Stimulated activated CD4-positive, alpha-beta T cell treated with anti-CD3 and anti-CD28 coated beads, TNF-alpha, amount 100 ng/mL, for 24 hours (primary cell): Measurements from ENCODE around the gene PANK2.
A peak's percentile ranks its signal among the peaks of the same experiment; 100 is the strongest.

ENCODE experiments used
- DNase-seq, 3 experiments: peaks; one replicate each; pipeline ENCODE4 v3.0.0-alpha.2; 2020; ENCODE audit warnings: low read depth in 3 of 3

PANK2 gene

DNA sequence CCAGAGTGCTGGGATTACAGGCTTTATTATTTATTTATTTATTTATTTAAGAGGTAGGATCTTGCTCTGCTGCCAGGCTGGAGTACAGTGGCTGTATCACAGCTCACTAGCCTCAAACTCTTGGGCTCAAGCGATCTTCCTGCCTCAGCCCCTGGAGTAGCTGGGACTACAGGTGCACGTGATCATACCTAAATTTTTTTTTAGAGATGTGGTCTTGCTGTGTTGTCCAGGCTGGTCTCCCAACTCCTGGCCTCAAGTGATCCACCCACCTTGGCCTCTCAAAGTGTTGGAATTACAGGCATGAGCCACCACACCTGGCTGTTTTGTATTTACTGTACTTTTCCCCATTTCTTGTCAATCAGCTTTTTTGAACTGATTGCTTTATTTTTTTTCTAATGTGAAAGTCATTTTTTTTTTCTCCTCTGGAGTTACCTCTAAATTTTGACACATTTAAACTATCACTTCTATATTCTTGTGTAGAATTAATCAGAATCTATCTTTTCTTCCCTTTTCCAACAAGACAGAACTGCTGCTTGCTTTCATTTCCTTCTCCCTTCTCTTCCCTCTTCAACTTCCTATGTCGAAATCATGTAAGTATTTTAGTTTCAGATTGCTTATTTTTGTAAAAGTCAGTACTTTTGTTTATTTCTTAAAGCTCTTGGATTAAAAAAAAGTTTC lies 12.0 kb downstream of the PANK2 start:
- no peak for DNase-seq

DNA sequence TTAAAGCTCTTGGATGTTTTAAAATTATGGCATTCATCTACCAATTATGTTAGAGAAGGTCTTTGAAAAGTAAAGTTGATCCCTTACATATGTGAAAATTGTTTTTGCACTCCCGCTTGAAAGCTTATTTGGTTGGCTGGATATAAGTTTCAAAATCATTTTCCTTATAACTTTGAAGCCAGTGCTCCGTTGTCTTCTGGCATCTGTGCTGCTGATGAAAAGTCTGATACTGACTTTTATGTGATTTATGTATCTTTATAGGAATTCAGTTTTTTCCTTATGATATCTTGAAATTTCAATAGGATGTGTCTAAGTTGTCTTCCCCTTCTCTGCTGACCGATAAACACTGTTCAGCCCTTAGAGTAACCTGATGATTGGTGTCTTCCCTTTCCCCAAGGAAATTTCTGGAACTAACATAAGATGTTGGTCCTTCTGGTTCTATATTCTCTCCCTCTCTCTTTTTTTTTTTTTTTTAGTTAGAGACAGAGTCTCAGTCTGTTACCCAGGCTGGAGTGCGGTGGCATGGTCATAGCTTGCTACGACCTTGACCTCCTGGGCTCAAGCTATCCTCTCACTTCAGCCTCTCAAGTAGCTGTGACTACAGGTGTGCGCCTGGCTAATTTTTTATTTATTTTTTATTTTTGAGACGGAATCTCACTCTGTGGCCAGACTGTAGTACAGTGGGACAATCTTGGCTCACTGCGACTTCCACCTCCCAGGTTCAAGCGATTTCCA lies 12.7 kb downstream of the PANK2 start:
- no peak for DNase-seq

DNA sequence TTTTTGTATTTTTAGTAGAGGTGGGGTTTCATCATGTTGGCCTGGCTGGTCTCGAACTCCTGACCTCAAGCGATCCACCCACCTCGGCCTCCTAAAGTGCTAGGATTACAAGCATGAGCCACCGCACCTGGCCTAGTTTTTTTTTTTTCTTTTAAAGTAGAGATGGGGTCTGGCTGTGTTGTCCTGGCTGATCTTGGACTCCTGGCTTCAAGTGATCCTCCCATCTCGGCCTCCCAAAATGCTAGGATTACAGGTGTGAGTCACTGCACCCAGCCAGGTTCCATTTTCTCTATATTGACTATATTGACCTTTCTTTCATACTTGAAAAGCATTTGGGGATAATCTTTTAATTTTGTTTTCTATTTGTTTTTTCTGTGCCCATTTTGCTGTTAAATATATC lies 13.3 kb downstream of the PANK2 start:
- no peak for DNase-seq

DNA sequence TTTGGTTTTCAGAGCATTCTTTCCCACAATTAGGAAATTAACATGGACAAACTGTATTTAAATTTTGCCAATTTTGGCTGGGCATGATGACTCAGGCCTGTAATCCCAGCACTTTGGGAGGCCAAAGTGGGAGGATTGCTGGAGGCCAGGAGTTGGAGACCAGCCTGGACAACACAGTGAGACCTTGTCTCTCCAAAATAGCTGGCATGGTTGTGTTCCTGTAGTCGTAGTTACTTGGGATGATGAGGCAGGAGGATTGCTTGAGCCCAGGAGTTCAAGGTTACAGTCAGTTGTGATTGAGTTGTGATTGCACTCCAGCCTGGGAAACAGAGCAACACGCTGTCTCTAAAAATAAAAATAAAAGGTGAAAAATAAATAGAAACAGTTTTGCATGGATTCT lies 15.0 kb downstream of the PANK2 start:
- DNase-seq = no peak

GRCh38 chr20:3904857-3905256 lies 15.7 kb downstream of the PANK2 start:
- no peak for DNase-seq

- DNase-seq = peak in 1 of 3 experiments; percentile 38
Measured at GRCh38 chr20:3906744-3907721, 17.8 kb downstream of the PANK2 start.

DNA sequence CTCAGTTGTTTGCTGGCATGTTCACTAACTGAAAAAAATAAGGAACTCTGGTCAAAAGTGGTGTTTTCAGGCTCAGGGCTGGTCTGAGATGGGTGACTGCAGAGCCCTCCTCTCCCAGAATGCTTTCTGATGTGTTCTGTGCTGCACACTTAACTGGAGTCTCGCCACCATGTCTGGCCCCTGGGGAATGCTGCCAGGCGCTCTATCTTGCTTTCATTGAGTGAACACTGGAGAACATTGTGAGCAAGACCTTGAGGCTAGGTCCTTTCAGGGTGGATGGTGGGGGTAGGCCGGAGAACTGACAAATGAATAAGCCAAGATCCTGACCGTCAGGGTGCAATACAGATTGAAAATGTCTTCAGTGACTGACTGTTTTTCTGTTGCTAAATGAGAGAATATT lies 19.5 kb downstream of the PANK2 start:
- DNase-seq = no peak

DNA sequence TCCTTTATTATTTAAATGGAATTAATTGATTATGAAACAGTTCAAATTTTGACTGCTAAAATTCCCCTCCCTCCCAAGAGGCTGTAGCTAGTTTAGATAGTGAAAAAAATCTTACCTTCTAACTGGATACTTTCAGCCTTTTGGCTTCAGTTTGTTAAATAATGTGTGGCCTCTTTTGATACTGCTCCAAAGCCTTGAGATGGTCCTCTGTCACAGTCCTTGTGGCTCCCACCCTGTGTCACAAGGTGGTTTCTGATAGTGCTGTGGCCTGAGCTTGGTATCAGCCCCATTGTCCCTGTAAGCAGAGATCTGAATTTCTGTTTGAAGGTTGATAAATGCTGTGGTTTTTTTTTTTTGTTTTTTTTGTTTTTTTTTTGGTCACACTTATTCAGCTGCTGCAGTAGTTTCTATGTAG lies 20.8 kb downstream of the PANK2 start:
- DNase-seq = no peak

- no peak for DNase-seq
Measured at GRCh38 chr20:3910853-3911252, 21.7 kb downstream of the PANK2 start.

GRCh38 chr20:3911956-3912355 lies 22.8 kb downstream of the PANK2 start:
- no peak for DNase-seq

GRCh38 chr20:3914446-3914845 lies 25.3 kb downstream of the PANK2 start:
- no peak for DNase-seq

- no peak for DNase-seq
Measured at GRCh38 chr20:3915691-3916090, 26.5 kb downstream of the PANK2 start.

DNA sequence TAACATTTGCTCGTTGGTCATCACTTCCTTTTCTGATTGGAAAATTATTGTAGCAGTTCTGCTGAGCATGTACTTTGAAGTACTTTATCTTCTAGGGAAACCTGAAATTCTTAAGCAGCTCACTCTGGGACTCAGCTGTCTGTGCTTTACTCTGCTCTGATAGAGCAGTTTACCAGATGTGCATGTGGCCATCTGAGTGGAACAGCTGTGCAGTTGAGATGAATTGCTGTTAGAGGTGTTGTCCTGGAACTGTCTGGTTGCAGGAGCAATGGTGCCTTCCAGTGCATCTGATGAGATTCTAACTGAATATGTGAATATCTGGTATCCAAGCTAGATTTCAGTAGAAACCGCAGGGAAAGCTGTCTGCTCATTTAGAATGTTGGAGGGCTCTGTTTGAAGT lies 27.2 kb downstream of the PANK2 start:
- no peak for DNase-seq

- DNase-seq = no peak
Measured at GRCh38 chr20:3919352-3919751, 30.2 kb downstream of the PANK2 start.

GRCh38 chr20:3922223-3922982 lies 33.2 kb downstream of the PANK2 start:
- DNase-seq = no peak

- DNase-seq = no peak
Measured at GRCh38 chr20:3922983-3923339, 33.8 kb downstream of the PANK2 start.

- DNase-seq = no peak
Measured at GRCh38 chr20:3923818-3924217, 34.6 kb downstream of the PANK2 start.

GRCh38 chr20:3924304-3925112 lies 35.3 kb downstream of the PANK2 start:
- no peak for DNase-seq

- DNase-seq = no peak
Measured at GRCh38 chr20:3925113-3925695, 36.0 kb downstream of the PANK2 start.

DNA sequence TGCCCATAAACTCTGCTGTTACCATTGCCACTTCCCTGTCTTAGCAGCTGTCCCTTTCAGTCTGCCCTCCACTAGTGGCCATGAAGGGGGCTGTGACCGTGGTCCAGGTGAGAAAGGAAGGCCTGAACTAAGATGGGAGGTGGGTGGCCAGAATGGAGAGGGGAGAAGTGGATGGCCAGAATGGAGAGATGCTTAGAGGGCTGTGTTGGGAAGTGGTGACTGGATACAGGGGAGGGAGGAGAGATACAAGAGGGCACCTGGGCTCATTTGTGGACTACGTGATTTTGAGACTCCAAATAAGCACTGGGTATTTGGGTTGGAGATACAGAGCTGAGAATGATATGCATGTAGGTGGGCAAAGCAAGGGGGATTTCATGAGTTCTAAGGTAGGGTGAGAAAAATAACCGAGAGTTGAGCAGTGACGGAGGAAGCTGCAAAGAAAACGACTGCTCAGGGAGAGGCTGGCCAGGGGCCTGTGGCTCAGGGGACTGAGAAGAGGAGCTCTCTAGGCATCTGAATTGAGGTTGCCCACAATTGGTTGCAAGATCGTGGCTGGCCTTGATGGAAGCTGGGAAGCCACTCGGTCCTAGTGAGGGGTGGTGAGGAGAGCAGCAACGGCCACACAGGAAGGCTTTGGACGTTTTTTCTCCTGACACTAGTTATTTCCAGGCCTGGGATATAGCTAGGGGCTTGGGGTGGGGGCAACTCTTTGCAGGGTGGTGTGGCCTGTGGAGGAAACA lies 36.9 kb downstream of the PANK2 start:
- DNase-seq = no peak
